HL-60 (cell line): ENCODE measurements around the gene DCC.

ENCODE experiments used
- DNase-seq, 2 experiments: peaks; one replicate each; pipeline ENCODE4 v3.0.0-alpha.2; 2010 to 2020; ENCODE audit warnings: low read depth in 1 of 2, low spot score in 1 of 2
- H3K27ac ChIP-seq: fragments of 250-450 bp; sonication (Bioruptor Pico); replicated peaks from 2 replicates; pipeline ENCODE4 v1.5.1; 2020; ENCODE audit warnings: mild to moderate bottlenecking, moderate library complexity
- H3K27me3 ChIP-seq: fragments of 250-450 bp; sonication (Bioruptor Pico); 2 replicates; pipeline ENCODE4 v1.5.1; 2021; ENCODE audit warnings: mild to moderate bottlenecking, moderate library complexity; ENCODE audit not compliant: insufficient read depth, poor library complexity, severe bottlenecking
- H3K4me3 ChIP-seq: replicated peaks from 2 replicates; pipeline ENCODE4 v1.5.1; 2011; ENCODE audit warnings: mild to moderate bottlenecking, control low read depth, low read length; ENCODE audit not compliant: insufficient read depth
- CTCF ChIP-seq: IDR thresholded peaks from one replicate; pipeline ENCODE4 v1.5.1; 2011; ENCODE audit warnings: low read length, control low read depth, inconsistent platforms; ENCODE audit not compliant: insufficient read depth
- GABPA ChIP-seq: IDR thresholded peaks from 2 replicates; pipeline ENCODE4 v1.6.1; 2012; ENCODE audit warnings: low read depth
- POLR2AphosphoS5 ChIP-seq: IDR thresholded peaks from 2 replicates; pipeline ENCODE4 v1.6.1; 2012; ENCODE audit warnings: low read depth
- REST ChIP-seq: IDR thresholded peaks from 2 replicates; pipeline ENCODE4 v1.6.1; 2012; ENCODE audit warnings: low read depth; ENCODE audit not compliant: insufficient replicate concordance
- SPI1 ChIP-seq: IDR thresholded peaks from 2 replicates; pipeline ENCODE4 v1.6.1; 2012; ENCODE audit warnings: low read depth, mild to moderate bottlenecking, borderline replicate concordance

DCC gene

GRCh38 chr18:53153281-53153680, 813.3 kb downstream of the DCC start:
- Histone ChIP-seq H3K27me3 (no peaks in the 10 kb centered on the region), H3K27ac (no peak overlapping the region), H3K4me3 (no peak overlapping the region)
- DNase-seq, result peak in 1 of 2 experiments; percentile 15
- no peak for TF ChIP-seq REST
- TF ChIP-seq SPI1, result no peak
- no peak for TF ChIP-seq CTCF
- no peak for TF ChIP-seq GABPA
- TF ChIP-seq POLR2AphosphoS5, result no peak

GRCh38 chr18:53153800-53154199, 813.8 kb downstream of the DCC start:
- no peaks in the 10 kb centered on the region for H3K27me3 ChIP-seq
- TF ChIP-seq POLR2AphosphoS5 (no peak), SPI1 (no peak), REST (no peak), CTCF (no peak), GABPA (no peak)
- H3K4me3 ChIP-seq, result no peak overlapping the region
- H3K27ac ChIP-seq, result no peak overlapping the region
- no peak for DNase-seq

- TF ChIP-seq POLR2AphosphoS5 (no peak), CTCF (no peak), GABPA (no peak), REST (no peak), SPI1 (no peak)
- no peak overlapping the region for H3K4me3 ChIP-seq
Observed at GRCh38 chr18:53165770-53166169, 825.8 kb downstream of the DCC start.

More at GRCh38 chr18:53165770-53166169, 825.8 kb downstream of the DCC start:
- H3K27ac ChIP-seq, result no peak overlapping the region
- DNase-seq, result no peak
- no peaks in the 10 kb centered on the region for H3K27me3 ChIP-seq
